WTC11 (cell line): ENCODE data around the gene STARD13. TPM values are rescaled to one million over a fixed set of nuclear protein-coding genes. Genes with fewer than 3 reads are reported as not detected.

Source experiments
- ATAC-seq: fragments of 200-7000 bp; cut with Tn5 transposase; 2 replicates; pipeline ENCODE4 v1.10.0; 2021; ENCODE audit warnings: mild to moderate bottlenecking, moderate library complexity
- CTCF ChIA-PET: fragments of 300-600 bp; sonication (Branson Sonifier 250); formaldehyde crosslinking; loops from one replicate; lab custom pipeline; 2021; ENCODE audit warnings: antibody characterized with exemption; lab: Charles Lee
- POLR2A ChIA-PET: fragments of 350-600 bp; sonication (Branson Sonifier 250); formaldehyde crosslinking; loops from one replicate; lab custom pipeline; 2021; ENCODE audit warnings: antibody characterized with exemption; lab: Charles Lee
- DNase-seq: peaks from one replicate; pipeline ENCODE4 v3.0.0; 2021; ENCODE audit warnings: low spot score
- H3K27ac Mint-ChIP-seq: 2 replicates; pipeline ENCODE4 v1.8.0; 2021; ENCODE audit warnings: mixed read lengths
- H3K27me3 Mint-ChIP-seq: 2 replicates; pipeline ENCODE4 v1.8.0; 2021; ENCODE audit warnings: low read depth, mild to moderate bottlenecking, moderate library complexity, mixed read lengths
- H3K36me3 Mint-ChIP-seq: 2 replicates; pipeline ENCODE4 v1.8.0; 2021; ENCODE audit warnings: mixed read lengths
- H3K4me1 Mint-ChIP-seq: 2 replicates; pipeline ENCODE4 v1.8.0; 2022; ENCODE audit warnings: mixed read lengths
- H3K4me3 Mint-ChIP-seq: 2 replicates; pipeline ENCODE4 v1.8.0; 2021; ENCODE audit warnings: mild to moderate bottlenecking, moderate library complexity, mixed read lengths
- H3K9me3 Mint-ChIP-seq: 2 replicates; pipeline ENCODE4 v1.8.0; 2021; ENCODE audit warnings: mixed read lengths
- ETV6 ChIP-seq: sonication (generic); formaldehyde crosslinking; IDR thresholded peaks from 2 replicates; pipeline ENCODE4 v1.8.1; 2022; ENCODE audit warnings: mild to moderate bottlenecking, missing genetic modification reagents
- FOXK1 ChIP-seq: sonication (generic); formaldehyde crosslinking; IDR thresholded peaks from 2 replicates; pipeline ENCODE4 v1.8.0; 2022; ENCODE audit warnings: mild to moderate bottlenecking, moderate library complexity, missing genetic modification reagents
- GRHL2 ChIP-seq: fragments of 250-450 bp; sonication (Bioruptor Pico); IDR thresholded peaks from 2 replicates; pipeline ENCODE4 v1.8.0; 2022; ENCODE audit warnings: mild to moderate bottlenecking, moderate library complexity; ENCODE audit not compliant: insufficient replicate concordance, severe bottlenecking
- HMGA2 ChIP-seq: fragments of 250-450 bp; sonication (Bioruptor Pico); IDR thresholded peaks from 2 replicates; pipeline ENCODE4 v1.4.0; 2021; ENCODE audit warnings: mild to moderate bottlenecking, moderate library complexity
- JUN ChIP-seq: sonication (generic); formaldehyde crosslinking; IDR thresholded peaks from 2 replicates; pipeline ENCODE4 v1.8.0; 2023; ENCODE audit warnings: mild to moderate bottlenecking, missing genetic modification reagents
- NR1H2 ChIP-seq: sonication (generic); formaldehyde crosslinking; IDR thresholded peaks from 2 replicates; pipeline ENCODE4 v1.9.0; 2021; ENCODE audit warnings: mild to moderate bottlenecking, moderate library complexity, missing genetic modification reagents
- NR2C2 ChIP-seq: sonication (generic); formaldehyde crosslinking; IDR thresholded peaks from 2 replicates; pipeline ENCODE4 v1.8.0; 2022; ENCODE audit warnings: mild to moderate bottlenecking, missing genetic modification reagents
- RORB ChIP-seq: fragments of 250-450 bp; sonication (Bioruptor Pico); IDR thresholded peaks from 2 replicates; pipeline ENCODE4 v1.9.0; 2021; ENCODE audit warnings: mild to moderate bottlenecking
- SMAD3 ChIP-seq: sonication (generic); formaldehyde crosslinking; IDR thresholded peaks from 2 replicates; pipeline ENCODE4 v1.8.0; 2022; ENCODE audit warnings: missing genetic modification reagents, mild to moderate bottlenecking, borderline replicate concordance
- TEAD1 ChIP-seq: sonication (generic); formaldehyde crosslinking; IDR thresholded peaks from 2 replicates; pipeline ENCODE4 v1.8.0; 2022; ENCODE audit warnings: mild to moderate bottlenecking, missing genetic modification reagents
- TP53 ChIP-seq: sonication (generic); formaldehyde crosslinking; IDR thresholded peaks from 2 replicates; pipeline ENCODE4 v1.8.1; 2023; ENCODE audit warnings: mild to moderate bottlenecking, missing genetic modification reagents
- ZBTB21 ChIP-seq: sonication (generic); formaldehyde crosslinking; IDR thresholded peaks from 2 replicates; pipeline ENCODE4 v1.8.1; 2023; ENCODE audit warnings: mild to moderate bottlenecking, missing genetic modification reagents, borderline replicate concordance
- ZNF121 ChIP-seq: sonication (generic); formaldehyde crosslinking; IDR thresholded peaks from 2 replicates; pipeline ENCODE4 v1.8.0; 2023; ENCODE audit warnings: missing genetic modification reagents
- ZNF416 ChIP-seq: fragments of 250-450 bp; sonication (Bioruptor Pico); IDR thresholded peaks from 2 replicates; pipeline ENCODE4 v1.9.0; 2021; ENCODE audit warnings: mild to moderate bottlenecking, inconsistent platforms
- ZNF423 ChIP-seq: fragments of 250-450 bp; sonication (Bioruptor Pico); IDR thresholded peaks from 2 replicates; pipeline ENCODE4 v2.1.2; 2022; ENCODE audit warnings: mild to moderate bottlenecking, moderate library complexity
- total RNA-seq: library from RNA; stranded (reverse); gene quantifications from 3 replicates; pipeline ENCODE4 v1.2.3, GENCODE V29; 2021
- TF ChIP-seq, protein P1 (sequence below): sonication (generic); formaldehyde crosslinking; IDR thresholded peaks from 2 replicates; pipeline ENCODE4 v1.8.1; 2023; ENCODE audit warnings: mild to moderate bottlenecking, missing genetic modification reagents
- TF ChIP-seq, protein P2 (sequence below): fragments of 250-450 bp; sonication (Bioruptor Pico); IDR thresholded peaks from 2 replicates; pipeline ENCODE4 v1.9.0; 2021; ENCODE audit warnings: mild to moderate bottlenecking
- TF ChIP-seq, protein P3 (sequence below): sonication (generic); formaldehyde crosslinking; IDR thresholded peaks from 2 replicates; pipeline ENCODE4 v1.8.0; 2022; ENCODE audit warnings: missing genetic modification reagents
- TF ChIP-seq, protein P4 (sequence below): fragments of 250-450 bp; sonication (Bioruptor Pico); IDR thresholded peaks from 2 replicates; pipeline ENCODE4 v1.9.0; 2021; ENCODE audit warnings: mild to moderate bottlenecking
- TF ChIP-seq, protein P5 (sequence below): sonication (generic); formaldehyde crosslinking; IDR thresholded peaks from 2 replicates; pipeline ENCODE4 v1.8.0; 2023; ENCODE audit warnings: missing genetic modification reagents, mild to moderate bottlenecking, borderline replicate concordance
- TF ChIP-seq, protein P6 (sequence below): fragments of 250-450 bp; sonication (Bioruptor Pico); conservative IDR thresholded peaks from 2 replicates; pipeline ENCODE4 v1.9.0; 2021; ENCODE audit warnings: mild to moderate bottlenecking

STARD13 gene
- total RNA-seq, 1 experiment from 2014 or later, result 4.4 TPM

DNA sequence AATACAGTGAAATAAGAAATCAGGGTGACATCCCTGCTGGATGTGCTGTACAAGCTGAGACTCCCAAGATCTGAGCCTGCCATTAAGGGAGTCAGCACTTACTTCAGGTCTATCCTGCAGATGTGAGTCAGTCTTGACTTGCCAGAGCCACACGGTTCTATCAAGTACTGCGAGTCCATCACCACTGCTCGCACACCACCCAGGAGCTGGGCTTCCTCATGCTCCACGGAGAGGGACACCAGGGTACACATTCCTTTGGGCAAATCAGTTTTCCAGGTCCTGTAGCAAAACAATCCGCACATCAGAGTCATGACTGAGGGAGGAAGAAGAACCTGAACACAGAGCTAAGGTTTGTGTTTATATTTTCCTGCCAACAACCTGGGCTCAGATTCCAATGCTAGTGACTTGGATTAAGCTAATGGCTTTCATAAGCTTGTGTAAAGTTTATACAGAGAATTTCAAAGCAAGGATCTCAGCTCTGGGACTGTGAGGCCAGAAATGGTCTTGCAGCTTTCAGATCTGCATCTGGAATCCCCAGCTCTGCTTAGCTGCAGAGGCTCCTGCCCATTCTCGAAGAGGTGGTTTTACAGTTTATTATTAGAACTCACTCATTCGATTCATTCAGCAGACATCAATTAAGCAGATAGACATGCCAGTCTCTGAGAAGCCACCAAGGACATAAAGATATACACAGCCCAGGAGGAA is 178.7 kb downstream of the STARD13 start:
- TF ChIP-seq TEAD1 (CRISPR knock-in tag), result no peak
- no peak for TF ChIP-seq JUN
- TF ChIP-seq ETV6, result no peak
- TF ChIP-seq ZNF423 (CRISPR knock-in tag), result no peak
- no peak for TF ChIP-seq TP53
- TF ChIP-seq FOXK1 (CRISPR knock-in tag), result no peak
- no peak for TF ChIP-seq ZNF416 (CRISPR knock-in tag)
- no peak for TF ChIP-seq NR1H2
- no peak for TF ChIP-seq SMAD3
- no peak for TF ChIP-seq GRHL2
- TF ChIP-seq, protein P1, sequence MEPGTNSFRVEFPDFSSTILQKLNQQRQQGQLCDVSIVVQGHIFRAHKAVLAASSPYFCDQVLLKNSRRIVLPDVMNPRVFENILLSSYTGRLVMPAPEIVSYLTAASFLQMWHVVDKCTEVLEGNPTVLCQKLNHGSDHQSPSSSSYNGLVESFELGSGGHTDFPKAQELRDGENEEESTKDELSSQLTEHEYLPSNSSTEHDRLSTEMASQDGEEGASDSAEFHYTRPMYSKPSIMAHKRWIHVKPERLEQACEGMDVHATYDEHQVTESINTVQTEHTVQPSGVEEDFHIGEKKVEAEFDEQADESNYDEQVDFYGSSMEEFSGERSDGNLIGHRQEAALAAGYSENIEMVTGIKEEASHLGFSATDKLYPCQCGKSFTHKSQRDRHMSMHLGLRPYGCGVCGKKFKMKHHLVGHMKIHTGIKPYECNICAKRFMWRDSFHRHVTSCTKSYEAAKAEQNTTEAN (CRISPR knock-in tag), result no peak
- TF ChIP-seq, protein P2, sequence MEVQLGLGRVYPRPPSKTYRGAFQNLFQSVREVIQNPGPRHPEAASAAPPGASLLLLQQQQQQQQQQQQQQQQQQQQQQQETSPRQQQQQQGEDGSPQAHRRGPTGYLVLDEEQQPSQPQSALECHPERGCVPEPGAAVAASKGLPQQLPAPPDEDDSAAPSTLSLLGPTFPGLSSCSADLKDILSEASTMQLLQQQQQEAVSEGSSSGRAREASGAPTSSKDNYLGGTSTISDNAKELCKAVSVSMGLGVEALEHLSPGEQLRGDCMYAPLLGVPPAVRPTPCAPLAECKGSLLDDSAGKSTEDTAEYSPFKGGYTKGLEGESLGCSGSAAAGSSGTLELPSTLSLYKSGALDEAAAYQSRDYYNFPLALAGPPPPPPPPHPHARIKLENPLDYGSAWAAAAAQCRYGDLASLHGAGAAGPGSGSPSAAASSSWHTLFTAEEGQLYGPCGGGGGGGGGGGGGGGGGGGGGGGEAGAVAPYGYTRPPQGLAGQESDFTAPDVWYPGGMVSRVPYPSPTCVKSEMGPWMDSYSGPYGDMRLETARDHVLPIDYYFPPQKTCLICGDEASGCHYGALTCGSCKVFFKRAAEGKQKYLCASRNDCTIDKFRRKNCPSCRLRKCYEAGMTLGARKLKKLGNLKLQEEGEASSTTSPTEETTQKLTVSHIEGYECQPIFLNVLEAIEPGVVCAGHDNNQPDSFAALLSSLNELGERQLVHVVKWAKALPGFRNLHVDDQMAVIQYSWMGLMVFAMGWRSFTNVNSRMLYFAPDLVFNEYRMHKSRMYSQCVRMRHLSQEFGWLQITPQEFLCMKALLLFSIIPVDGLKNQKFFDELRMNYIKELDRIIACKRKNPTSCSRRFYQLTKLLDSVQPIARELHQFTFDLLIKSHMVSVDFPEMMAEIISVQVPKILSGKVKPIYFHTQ (CRISPR knock-in tag), result no peak
- H3K27ac Mint-ChIP-seq, result no peak overlapping the region
- H3K4me3 Mint-ChIP-seq, result no peak overlapping the region
- no peaks in the 10 kb centered on the region for H3K36me3 Mint-ChIP-seq
- no peaks in the 10 kb centered on the region for H3K9me3 Mint-ChIP-seq
- H3K4me1 Mint-ChIP-seq, result no peaks in the 10 kb centered on the region
- ATAC-seq (no peak), DNase-seq (no peak)
- no peaks in the 10 kb centered on the region for H3K27me3 Mint-ChIP-seq
- ChIA-PET POLR2A (no interaction called here), CTCF (no interaction called here)

DNA sequence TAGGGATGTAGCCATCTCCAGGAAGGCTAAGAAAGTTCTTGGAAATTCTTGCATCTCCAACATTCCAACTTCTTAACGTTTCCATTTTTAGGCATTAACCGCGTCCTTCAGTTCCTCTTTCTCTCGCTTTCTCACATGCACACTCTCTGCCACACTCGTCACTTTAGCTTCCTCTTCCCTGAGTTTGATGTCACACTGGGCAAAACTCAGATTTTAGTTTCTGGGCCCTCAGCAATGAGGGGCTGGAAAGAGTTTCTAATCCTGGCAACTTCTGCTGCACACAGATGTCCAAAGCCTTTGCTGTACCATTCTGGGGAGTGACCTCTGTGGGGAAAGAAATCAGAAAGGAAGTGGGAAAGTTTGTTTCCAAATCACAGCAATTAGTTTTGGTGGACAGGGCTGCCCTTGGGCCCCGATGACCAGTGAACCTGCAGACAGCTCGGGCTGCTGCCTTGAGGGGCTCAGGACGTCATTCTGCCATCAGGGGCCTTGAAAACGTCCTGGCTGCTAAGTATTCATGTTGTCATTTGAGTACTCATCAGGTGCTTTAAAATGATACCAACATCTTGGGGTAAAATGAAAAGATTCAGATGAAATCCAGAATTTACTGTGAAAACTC is 180.1 kb downstream of the STARD13 start:
- Mint-ChIP-seq H3K4me3 (no peak overlapping the region), H3K27me3 (no peaks in the 10 kb centered on the region), H3K9me3 (no peaks in the 10 kb centered on the region), H3K36me3 (no peaks in the 10 kb centered on the region), H3K4me1 (no peaks in the 10 kb centered on the region), H3K27ac (no peak overlapping the region)
- DNase-seq, result no peak
- ATAC-seq, result no peak
- ChIA-PET POLR2A (no interaction called here), CTCF (no interaction called here)
- TF ChIP-seq, protein P3, sequence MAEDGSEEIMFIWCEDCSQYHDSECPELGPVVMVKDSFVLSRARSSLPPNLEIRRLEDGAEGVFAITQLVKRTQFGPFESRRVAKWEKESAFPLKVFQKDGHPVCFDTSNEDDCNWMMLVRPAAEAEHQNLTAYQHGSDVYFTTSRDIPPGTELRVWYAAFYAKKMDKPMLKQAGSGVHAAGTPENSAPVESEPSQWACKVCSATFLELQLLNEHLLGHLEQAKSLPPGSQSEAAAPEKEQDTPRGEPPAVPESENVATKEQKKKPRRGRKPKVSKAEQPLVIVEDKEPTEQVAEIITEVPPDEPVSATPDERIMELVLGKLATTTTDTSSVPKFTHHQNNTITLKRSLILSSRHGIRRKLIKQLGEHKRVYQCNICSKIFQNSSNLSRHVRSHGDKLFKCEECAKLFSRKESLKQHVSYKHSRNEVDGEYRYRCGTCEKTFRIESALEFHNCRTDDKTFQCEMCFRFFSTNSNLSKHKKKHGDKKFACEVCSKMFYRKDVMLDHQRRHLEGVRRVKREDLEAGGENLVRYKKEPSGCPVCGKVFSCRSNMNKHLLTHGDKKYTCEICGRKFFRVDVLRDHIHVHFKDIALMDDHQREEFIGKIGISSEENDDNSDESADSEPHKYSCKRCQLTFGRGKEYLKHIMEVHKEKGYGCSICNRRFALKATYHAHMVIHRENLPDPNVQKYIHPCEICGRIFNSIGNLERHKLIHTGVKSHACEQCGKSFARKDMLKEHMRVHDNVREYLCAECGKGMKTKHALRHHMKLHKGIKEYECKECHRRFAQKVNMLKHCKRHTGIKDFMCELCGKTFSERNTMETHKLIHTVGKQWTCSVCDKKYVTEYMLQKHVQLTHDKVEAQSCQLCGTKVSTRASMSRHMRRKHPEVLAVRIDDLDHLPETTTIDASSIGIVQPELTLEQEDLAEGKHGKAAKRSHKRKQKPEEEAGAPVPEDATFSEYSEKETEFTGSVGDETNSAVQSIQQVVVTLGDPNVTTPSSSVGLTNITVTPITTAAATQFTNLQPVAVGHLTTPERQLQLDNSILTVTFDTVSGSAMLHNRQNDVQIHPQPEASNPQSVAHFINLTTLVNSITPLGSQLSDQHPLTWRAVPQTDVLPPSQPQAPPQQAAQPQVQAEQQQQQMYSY (CRISPR knock-in tag), result no peak
- no peak for TF ChIP-seq TEAD1 (CRISPR knock-in tag)
- TF ChIP-seq, protein P4, sequence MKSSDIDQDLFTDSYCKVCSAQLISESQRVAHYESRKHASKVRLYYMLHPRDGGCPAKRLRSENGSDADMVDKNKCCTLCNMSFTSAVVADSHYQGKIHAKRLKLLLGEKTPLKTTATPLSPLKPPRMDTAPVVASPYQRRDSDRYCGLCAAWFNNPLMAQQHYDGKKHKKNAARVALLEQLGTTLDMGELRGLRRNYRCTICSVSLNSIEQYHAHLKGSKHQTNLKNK (CRISPR knock-in tag), result no peak
- no peak for TF ChIP-seq ZNF416 (CRISPR knock-in tag)
- no peak for TF ChIP-seq ETV6
- no peak for TF ChIP-seq NR2C2 (CRISPR knock-in tag)
- no peak for TF ChIP-seq ZNF121 (CRISPR knock-in tag)
- TF ChIP-seq, protein P5, sequence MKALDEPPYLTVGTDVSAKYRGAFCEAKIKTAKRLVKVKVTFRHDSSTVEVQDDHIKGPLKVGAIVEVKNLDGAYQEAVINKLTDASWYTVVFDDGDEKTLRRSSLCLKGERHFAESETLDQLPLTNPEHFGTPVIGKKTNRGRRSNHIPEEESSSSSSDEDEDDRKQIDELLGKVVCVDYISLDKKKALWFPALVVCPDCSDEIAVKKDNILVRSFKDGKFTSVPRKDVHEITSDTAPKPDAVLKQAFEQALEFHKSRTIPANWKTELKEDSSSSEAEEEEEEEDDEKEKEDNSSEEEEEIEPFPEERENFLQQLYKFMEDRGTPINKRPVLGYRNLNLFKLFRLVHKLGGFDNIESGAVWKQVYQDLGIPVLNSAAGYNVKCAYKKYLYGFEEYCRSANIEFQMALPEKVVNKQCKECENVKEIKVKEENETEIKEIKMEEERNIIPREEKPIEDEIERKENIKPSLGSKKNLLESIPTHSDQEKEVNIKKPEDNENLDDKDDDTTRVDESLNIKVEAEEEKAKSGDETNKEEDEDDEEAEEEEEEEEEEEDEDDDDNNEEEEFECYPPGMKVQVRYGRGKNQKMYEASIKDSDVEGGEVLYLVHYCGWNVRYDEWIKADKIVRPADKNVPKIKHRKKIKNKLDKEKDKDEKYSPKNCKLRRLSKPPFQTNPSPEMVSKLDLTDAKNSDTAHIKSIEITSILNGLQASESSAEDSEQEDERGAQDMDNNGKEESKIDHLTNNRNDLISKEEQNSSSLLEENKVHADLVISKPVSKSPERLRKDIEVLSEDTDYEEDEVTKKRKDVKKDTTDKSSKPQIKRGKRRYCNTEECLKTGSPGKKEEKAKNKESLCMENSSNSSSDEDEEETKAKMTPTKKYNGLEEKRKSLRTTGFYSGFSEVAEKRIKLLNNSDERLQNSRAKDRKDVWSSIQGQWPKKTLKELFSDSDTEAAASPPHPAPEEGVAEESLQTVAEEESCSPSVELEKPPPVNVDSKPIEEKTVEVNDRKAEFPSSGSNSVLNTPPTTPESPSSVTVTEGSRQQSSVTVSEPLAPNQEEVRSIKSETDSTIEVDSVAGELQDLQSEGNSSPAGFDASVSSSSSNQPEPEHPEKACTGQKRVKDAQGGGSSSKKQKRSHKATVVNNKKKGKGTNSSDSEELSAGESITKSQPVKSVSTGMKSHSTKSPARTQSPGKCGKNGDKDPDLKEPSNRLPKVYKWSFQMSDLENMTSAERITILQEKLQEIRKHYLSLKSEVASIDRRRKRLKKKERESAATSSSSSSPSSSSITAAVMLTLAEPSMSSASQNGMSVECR, result no peak
- no peak for TF ChIP-seq HMGA2
- TF ChIP-seq RORB (CRISPR knock-in tag), result no peak
- TF ChIP-seq ZBTB21 (CRISPR knock-in tag), result no peak
- TF ChIP-seq, protein P6, sequence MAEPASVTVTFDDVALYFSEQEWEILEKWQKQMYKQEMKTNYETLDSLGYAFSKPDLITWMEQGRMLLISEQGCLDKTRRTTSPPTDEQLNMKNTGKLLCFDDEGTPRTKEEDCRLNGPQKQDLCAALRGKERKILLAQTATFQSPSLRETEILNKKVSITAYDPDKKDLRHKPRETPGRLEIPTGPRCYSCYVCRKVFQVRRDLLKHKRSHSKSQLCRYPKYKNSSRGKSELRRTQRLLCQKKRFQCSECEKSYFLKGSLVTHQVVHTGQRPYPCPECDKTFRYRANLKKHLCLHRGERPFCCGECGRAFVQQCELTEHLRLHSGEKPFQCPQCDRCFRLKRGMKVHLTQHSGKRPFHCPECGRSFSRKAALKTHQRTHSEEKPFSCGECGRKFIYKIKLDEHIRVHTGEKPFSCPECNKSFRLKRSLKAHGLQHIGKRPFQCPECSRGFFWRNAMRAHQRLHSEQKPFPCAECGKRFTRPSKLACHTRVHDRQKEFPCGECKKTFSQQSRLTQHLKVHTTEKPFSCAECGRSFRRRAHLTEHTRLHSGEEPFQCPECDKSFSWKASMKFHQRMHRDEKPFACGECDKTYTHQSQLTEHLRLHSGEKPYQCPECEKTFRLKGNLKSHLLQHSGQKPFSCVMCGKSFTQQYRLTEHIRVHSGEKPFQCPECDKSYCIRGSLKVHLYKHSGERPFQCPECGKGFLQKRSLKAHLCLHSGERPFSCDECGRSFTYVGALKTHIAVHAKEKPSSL (CRISPR knock-in tag), result no peak
